GM23338 (cell line): Measurements from ENCODE around the gene ATP7A. TPM values are rescaled to one million over a fixed set of nuclear protein-coding genes. Genes with fewer than 3 reads are reported as not detected.
"Not testable (repeated sequence)": the region's sequence is repeated elsewhere in the genome, so short reads cannot be mapped to it uniquely, and the experiment has no call there.

Experiments used
- ATAC-seq: fragments of 200-7000 bp; cut with Tn5 transposase; 3 replicates; pipeline ENCODE4 v1.9.1; 2020
- DNase-seq: peaks from one replicate; pipeline ENCODE4 v3.0.0-alpha.2; 2015; ENCODE audit warnings: low spot score
- H2AFZ ChIP-seq: fragments of 200-600 bp; sonication (generic); 2 replicates; pipeline ENCODE4 v1.8.0; 2016; ENCODE audit warnings: antibody characterized with exemption, mild to moderate bottlenecking, moderate library complexity
- H3F3A ChIP-seq: fragments of 200-600 bp; sonication (generic); replicated peaks from 2 replicates; pipeline ENCODE4 v1.8.0; 2017; ENCODE audit warnings: antibody characterized with exemption, mixed run types, low read depth
- H3K27ac ChIP-seq: fragments of 200-600 bp; sonication (generic); 2 replicates; pipeline ENCODE4 v1.6.1; 2016; ENCODE audit warnings: low read depth
- H3K27me3 ChIP-seq: fragments of 200-600 bp; sonication (generic); 2 replicates; pipeline ENCODE4 v1.8.0; 2016; ENCODE audit warnings: mild to moderate bottlenecking, mixed run types, moderate library complexity; ENCODE audit not compliant: insufficient read depth
- H3K36me3 ChIP-seq: fragments of 200-600 bp; sonication (generic); 2 replicates; pipeline ENCODE4 v1.8.0; 2016; ENCODE audit warnings: mild to moderate bottlenecking; ENCODE audit not compliant: insufficient read depth
- H3K4me1 ChIP-seq: fragments of 200-600 bp; sonication (generic); 2 replicates; pipeline ENCODE4 v1.8.0; 2016; ENCODE audit warnings: mild to moderate bottlenecking, moderate library complexity; ENCODE audit not compliant: insufficient read depth
- H3K4me2 ChIP-seq: fragments of 200-600 bp; sonication (generic); 2 replicates; pipeline ENCODE4 v1.7.1; 2017; ENCODE audit warnings: mixed run types
- H3K4me3 ChIP-seq: fragments of 200-600 bp; sonication (generic); 2 replicates; pipeline ENCODE4 v1.6.1; 2016; ENCODE audit warnings: mixed run types
- H3K79me2 ChIP-seq: fragments of 200-600 bp; sonication (generic); replicated peaks from 2 replicates; pipeline ENCODE4 v1.8.0; 2017; ENCODE audit warnings: mild to moderate bottlenecking; ENCODE audit not compliant: insufficient read depth
- H3K9me2 ChIP-seq: fragments of 200-600 bp; sonication (generic); 2 replicates; pipeline ENCODE4 v1.8.0; 2017; ENCODE audit not compliant: insufficient read depth
- H4K20me1 ChIP-seq: fragments of 200-600 bp; sonication (generic); replicated peaks from 2 replicates; pipeline ENCODE4 v1.8.0; 2017; ENCODE audit warnings: mild to moderate bottlenecking; ENCODE audit not compliant: insufficient read depth
- H3K27ac Mint-ChIP-seq: 2 replicates; pipeline ENCODE4 v1.8.0; 2020; ENCODE audit warnings: inconsistent platforms, mild to moderate bottlenecking, moderate library complexity, mixed read lengths
- H3K27me3 Mint-ChIP-seq: 3 replicates; pipeline ENCODE4 v1.8.0; 2022; ENCODE audit warnings: low read depth, mild to moderate bottlenecking, moderate library complexity, mixed read lengths, inconsistent platforms; ENCODE audit not compliant: insufficient read depth, poor library complexity
- H3K36me3 Mint-ChIP-seq: 3 replicates; pipeline ENCODE4 v1.8.0; 2021; ENCODE audit warnings: low read depth, mild to moderate bottlenecking, inconsistent platforms, moderate library complexity, mixed read lengths
- H3K4me1 Mint-ChIP-seq: 3 replicates; pipeline ENCODE4 v1.8.0; 2020; ENCODE audit warnings: mild to moderate bottlenecking, inconsistent platforms, mixed read lengths
- H3K4me3 Mint-ChIP-seq: 3 replicates; pipeline ENCODE4 v1.8.0; 2021; ENCODE audit warnings: moderate library complexity, mild to moderate bottlenecking, inconsistent platforms, mixed read lengths
- H3K9me3 Mint-ChIP-seq: 3 replicates; pipeline ENCODE4 v1.8.0; 2020; ENCODE audit warnings: moderate library complexity, mild to moderate bottlenecking, inconsistent platforms, mixed read lengths
- CREB1 ChIP-seq: fragments of 250-450 bp; sonication (Bioruptor Pico); IDR thresholded peaks from 2 replicates; pipeline ENCODE4 v1.5.0; 2020; ENCODE audit warnings: low read depth, mild to moderate bottlenecking, moderate library complexity
- CTCF ChIP-seq, 2 experiments: fragments of 200-600 bp in 1 of 2; sonication (generic) in 1 of 2; conservative IDR thresholded peaks; 2 replicates each; pipeline versions ENCODE4 v1.5.1 to v1.6.1; 2016 to 2017; ENCODE audit warnings: antibody characterized with exemption in 2 of 2, low read depth in 2 of 2, mild to moderate bottlenecking in 2 of 2, moderate library complexity in 1 of 2
- NANOG ChIP-seq: IDR thresholded peaks from 2 replicates; pipeline ENCODE4 v1.6.1; 2016; ENCODE audit warnings: antibody characterized with exemption, borderline replicate concordance
- REST ChIP-seq: IDR thresholded peaks from one replicate; pipeline ENCODE4 v1.6.1; 2018; ENCODE audit warnings: antibody characterized with exemption; ENCODE audit not compliant: unreplicated experiment
- ZNF331 ChIP-seq: fragments of 250-450 bp; sonication (Bioruptor Pico); IDR thresholded peaks from 2 replicates; pipeline ENCODE4 v1.5.0; 2020; ENCODE audit warnings: low read depth, mild to moderate bottlenecking, moderate library complexity
- ZNF462 ChIP-seq: fragments of 250-450 bp; sonication (Bioruptor Pico); IDR thresholded peaks from 2 replicates; pipeline ENCODE4 v1.5.0; 2020; ENCODE audit warnings: mild to moderate bottlenecking, moderate library complexity
- polyA plus RNA-seq: library from polyadenylated mRNA; unstranded; fragments of >200 nt; fragmentation: Nextera tagmentation; extraction: Ambion mirVana; gene quantifications from 2 replicates; pipeline ENCODE4 v1.2.1, GENCODE V29; 2016
- total RNA-seq: library from RNA; depleted of rRNA; stranded (reverse); fragments of >200 nt; shearing (Covaris generic); gene quantifications from 2 replicates; pipeline ENCODE4 v1.2.3, GENCODE V29; 2014

The ATP7A gene
- total and polyA plus RNA-seq, 2 experiments from 2014 or later: 2.2 to 3.1 TPM

GRCh38 chrX:78073147-78074077 is 162.9 kb downstream of the ATP7A start:
- H4K20me1 ChIP-seq, H3K36me3 Mint-ChIP-seq, DNase-seq, H3K9me2 ChIP-seq, H3F3A ChIP-seq, H3K27me3 Mint-ChIP-seq, H3K27ac Mint-ChIP-seq, H3K4me2 ChIP-seq, H3K4me3 Mint-ChIP-seq, H3K4me3 ChIP-seq, H3K79me2 ChIP-seq, ATAC-seq, H3K27me3 ChIP-seq, H3K4me1 ChIP-seq, H2AFZ ChIP-seq, H3K27ac ChIP-seq, H3K36me3 ChIP-seq, H3K4me1 Mint-ChIP-seq: not testable (repeated sequence)
- H3K9me3 Mint-ChIP-seq: peaks cover 31% of the 10 kb centered on the region

- Histone ChIP-seq H3F3A (no peaks in the 10 kb centered on the region), H3K4me2 (no peak overlapping the region), H3K4me1 (no peaks in the 10 kb centered on the region), H3K36me3 (no peaks in the 10 kb centered on the region), H3K79me2 (no peaks in the 10 kb centered on the region), H3K9me2 (no peaks in the 10 kb centered on the region), H4K20me1 (no peaks in the 10 kb centered on the region), H3K27ac (no peak overlapping the region), H3K4me3 (no peak overlapping the region), H3K27me3 (no peaks in the 10 kb centered on the region), H2AFZ (no peak overlapping the region)
- H3K27ac Mint-ChIP-seq: no peak overlapping the region
- TF ChIP-seq ZNF331 (CRISPR knock-in tag) (no peak), CTCF (conservative IDR thresholded peaks at IDR 0.05; ENCODE audit: low read depth in 2 of 2) (no peak), REST (no peak), CREB1 (CRISPR knock-in tag) (no peak), ZNF462 (no peak), NANOG (no peak)
- no peaks in the 10 kb centered on the region for H3K27me3 Mint-ChIP-seq
- H3K4me3 Mint-ChIP-seq: no peak overlapping the region
- H3K4me1 Mint-ChIP-seq: no peaks in the 10 kb centered on the region
- H3K9me3 Mint-ChIP-seq: peaks cover 25% of the 10 kb centered on the region
- H3K36me3 Mint-ChIP-seq: peaks cover 7% of the 10 kb centered on the region
- no peak for ATAC-seq
- DNase-seq: no peak
Measured at GRCh38 chrX:78074088-78074487, 163.6 kb downstream of the ATP7A start.
